Measurements from ENCODE around the gene ZSCAN29. TPM values are rescaled to one million over a fixed set of nuclear protein-coding genes. Genes with fewer than 3 reads are reported as not detected.

ZSCAN29 gene
- total RNA-seq, 6 donors from 2014 or later: 23.9 to 63.9 (median 24.7) TPM

- Histone ChIP-seq H3K36me3 (no peaks in the 10 kb centered on the region), H3K27me3 (no peaks in the 10 kb centered on the region), H3K4me3 (no peak overlapping the region), H3K9me3 (no peaks in the 10 kb centered on the region), H3K4me1 (peaks cover 0 to 6% (median 4%) of the 10 kb centered on the region in 4 donors), H3K27ac (no peak overlapping the region)
- DNase-seq: no peak
- ATAC-seq (ENCODE audit: low FRiP score in 2 of 2): peak in 1 of 2 donors; percentile 30
- no peak for TF ChIP-seq POLR2AphosphoS5 (IDR thresholded peaks at IDR 0.05)
- no peak for TF ChIP-seq CTCF (IDR thresholded peaks at IDR 0.05)
- TF ChIP-seq EP300 (IDR thresholded peaks at IDR 0.05): no peak
- no peak for TF ChIP-seq POLR2A (IDR thresholded peaks at IDR 0.05)
- WGBS, 2 donors: 88% methylated on average over 3 of the region's 3 CpGs
Measured at GRCh38 chr15:43314171-43314570, 56.7 kb downstream of the ZSCAN29 start.

- ATAC-seq (ENCODE audit: low FRiP score in 2 of 2): no peak
- 64 to 69% methylated on average over 4 of the region's 4 CpGs for WGBS, 2 donors
Measured at GRCh38 chr15:43312378-43312777, 58.5 kb downstream of the ZSCAN29 start.

More at GRCh38 chr15:43312378-43312777, 58.5 kb downstream of the ZSCAN29 start:
- no peaks in the 10 kb centered on the region for H3K36me3 ChIP-seq
- H3K9me3 ChIP-seq: no peaks in the 10 kb centered on the region
- TF ChIP-seq POLR2AphosphoS5 (IDR thresholded peaks at IDR 0.05) (no peak), POLR2A (IDR thresholded peaks at IDR 0.05) (no peak), CTCF (IDR thresholded peaks at IDR 0.05) (no peak), EP300 (IDR thresholded peaks at IDR 0.05) (no peak)
- H3K27ac ChIP-seq: no peak overlapping the region
- peaks cover 0 to 6% (median 2%) of the 10 kb centered on the region in 4 donors for H3K4me1 ChIP-seq
- no peaks in the 10 kb centered on the region for H3K27me3 ChIP-seq
- no peak for DNase-seq
- H3K4me3 ChIP-seq: no peak overlapping the region

Other genes with a start within 250 kb of the ZSCAN29 start
- 10 to 100 TPM; 20.9 to 45.1 (median 25.1) TPM for gene TMEM62, start 237.5 kb downstream of the ZSCAN29 start, total RNA-seq
- gene CCNDBP1, start 185.6 kb downstream of the ZSCAN29 start, total RNA-seq: 100 to 1,000 TPM in 2 of 6 donors, 10 to 100 TPM in 4; 56.1 to 117 (median 95.5) TPM
- gene EPB42, start 150.0 kb downstream of the ZSCAN29 start, total RNA-seq: under 1 TPM in 1 of 6 donors, not detected in 5; 0.39 TPM
- under 1 TPM in 1 of 6 donors, not detected in 5; 0.30 TPM for gene TGM5, start 104.1 kb downstream of the ZSCAN29 start, total RNA-seq
- not detected for gene TGM7, start 68.8 kb downstream of the ZSCAN29 start, total RNA-seq
- 1 to 10 TPM; 1.0 to 8.2 (median 6.3) TPM for gene LCMT2, start 40.5 kb downstream of the ZSCAN29 start, total RNA-seq
- gene TUBGCP4, start 58 bp upstream of the ZSCAN29 start, total RNA-seq: 10 to 100 TPM in 5 of 6 donors, 1 to 10 TPM in 1; 5.2 to 20.2 (median 17.0) TPM
- gene TP53BP1, start 122.1 kb upstream of the ZSCAN29 start, total RNA-seq: 100 to 1,000 TPM in 1 of 6 donors, 10 to 100 TPM in 5; 19.3 to 122 (median 28.7) TPM
- gene MAP1A, start 146.6 kb upstream of the ZSCAN29 start, total RNA-seq: 1 to 10 TPM; 2.9 to 9.8 (median 6.1) TPM
- 10 to 100 TPM in 5 of 6 donors, 1 to 10 TPM in 1; 7.1 to 71.2 (median 30.1) TPM for gene PPIP5K1, start 219.2 kb upstream of the ZSCAN29 start, total RNA-seq
- 1 to 10 TPM in 3 of 6 donors, under 1 TPM in 3; 0.30 to 10.0 (median 2.3) TPM for gene CKMT1B, start 223.0 kb upstream of the ZSCAN29 start, total RNA-seq
- gene STRC, start 247.8 kb upstream of the ZSCAN29 start, total RNA-seq: 1 to 10 TPM in 2 of 6 donors, under 1 TPM in 2, not detected in 2; 0.07 to 4.2 (median 1.0) TPM

Measured in upper lobe of left lung (tissue), 6 donors.